Measurements from ENCODE around the gene MSI2. TPM values are rescaled to one million over a fixed set of nuclear protein-coding genes. Genes with fewer than 3 reads are reported as not detected.
A peak's percentile ranks its signal among the peaks of the same experiment; 100 is the strongest.

The MSI2 gene
- total and polyA plus RNA-seq, 9 of the 15 experiments (the other 6 are each of a cell fraction or from before 2014, with no cell fraction given): 4.6 to 61.8 (median 42.4) TPM

- TF ChIP-seq, protein P1, sequence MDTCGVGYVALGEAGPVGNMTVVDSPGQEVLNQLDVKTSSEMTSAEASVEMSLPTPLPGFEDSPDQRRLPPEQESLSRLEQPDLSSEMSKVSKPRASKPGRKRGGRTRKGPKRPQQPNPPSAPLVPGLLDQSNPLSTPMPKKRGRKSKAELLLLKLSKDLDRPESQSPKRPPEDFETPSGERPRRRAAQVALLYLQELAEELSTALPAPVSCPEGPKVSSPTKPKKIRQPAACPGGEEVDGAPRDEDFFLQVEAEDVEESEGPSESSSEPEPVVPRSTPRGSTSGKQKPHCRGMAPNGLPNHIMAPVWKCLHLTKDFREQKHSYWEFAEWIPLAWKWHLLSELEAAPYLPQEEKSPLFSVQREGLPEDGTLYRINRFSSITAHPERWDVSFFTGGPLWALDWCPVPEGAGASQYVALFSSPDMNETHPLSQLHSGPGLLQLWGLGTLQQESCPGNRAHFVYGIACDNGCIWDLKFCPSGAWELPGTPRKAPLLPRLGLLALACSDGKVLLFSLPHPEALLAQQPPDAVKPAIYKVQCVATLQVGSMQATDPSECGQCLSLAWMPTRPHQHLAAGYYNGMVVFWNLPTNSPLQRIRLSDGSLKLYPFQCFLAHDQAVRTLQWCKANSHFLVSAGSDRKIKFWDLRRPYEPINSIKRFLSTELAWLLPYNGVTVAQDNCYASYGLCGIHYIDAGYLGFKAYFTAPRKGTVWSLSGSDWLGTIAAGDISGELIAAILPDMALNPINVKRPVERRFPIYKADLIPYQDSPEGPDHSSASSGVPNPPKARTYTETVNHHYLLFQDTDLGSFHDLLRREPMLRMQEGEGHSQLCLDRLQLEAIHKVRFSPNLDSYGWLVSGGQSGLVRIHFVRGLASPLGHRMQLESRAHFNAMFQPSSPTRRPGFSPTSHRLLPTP (IDR thresholded peaks at IDR 0.05; ENCODE audit: borderline replicate concordance, extremely low read depth, insufficient read length): no peak
- TF ChIP-seq, protein P2, sequence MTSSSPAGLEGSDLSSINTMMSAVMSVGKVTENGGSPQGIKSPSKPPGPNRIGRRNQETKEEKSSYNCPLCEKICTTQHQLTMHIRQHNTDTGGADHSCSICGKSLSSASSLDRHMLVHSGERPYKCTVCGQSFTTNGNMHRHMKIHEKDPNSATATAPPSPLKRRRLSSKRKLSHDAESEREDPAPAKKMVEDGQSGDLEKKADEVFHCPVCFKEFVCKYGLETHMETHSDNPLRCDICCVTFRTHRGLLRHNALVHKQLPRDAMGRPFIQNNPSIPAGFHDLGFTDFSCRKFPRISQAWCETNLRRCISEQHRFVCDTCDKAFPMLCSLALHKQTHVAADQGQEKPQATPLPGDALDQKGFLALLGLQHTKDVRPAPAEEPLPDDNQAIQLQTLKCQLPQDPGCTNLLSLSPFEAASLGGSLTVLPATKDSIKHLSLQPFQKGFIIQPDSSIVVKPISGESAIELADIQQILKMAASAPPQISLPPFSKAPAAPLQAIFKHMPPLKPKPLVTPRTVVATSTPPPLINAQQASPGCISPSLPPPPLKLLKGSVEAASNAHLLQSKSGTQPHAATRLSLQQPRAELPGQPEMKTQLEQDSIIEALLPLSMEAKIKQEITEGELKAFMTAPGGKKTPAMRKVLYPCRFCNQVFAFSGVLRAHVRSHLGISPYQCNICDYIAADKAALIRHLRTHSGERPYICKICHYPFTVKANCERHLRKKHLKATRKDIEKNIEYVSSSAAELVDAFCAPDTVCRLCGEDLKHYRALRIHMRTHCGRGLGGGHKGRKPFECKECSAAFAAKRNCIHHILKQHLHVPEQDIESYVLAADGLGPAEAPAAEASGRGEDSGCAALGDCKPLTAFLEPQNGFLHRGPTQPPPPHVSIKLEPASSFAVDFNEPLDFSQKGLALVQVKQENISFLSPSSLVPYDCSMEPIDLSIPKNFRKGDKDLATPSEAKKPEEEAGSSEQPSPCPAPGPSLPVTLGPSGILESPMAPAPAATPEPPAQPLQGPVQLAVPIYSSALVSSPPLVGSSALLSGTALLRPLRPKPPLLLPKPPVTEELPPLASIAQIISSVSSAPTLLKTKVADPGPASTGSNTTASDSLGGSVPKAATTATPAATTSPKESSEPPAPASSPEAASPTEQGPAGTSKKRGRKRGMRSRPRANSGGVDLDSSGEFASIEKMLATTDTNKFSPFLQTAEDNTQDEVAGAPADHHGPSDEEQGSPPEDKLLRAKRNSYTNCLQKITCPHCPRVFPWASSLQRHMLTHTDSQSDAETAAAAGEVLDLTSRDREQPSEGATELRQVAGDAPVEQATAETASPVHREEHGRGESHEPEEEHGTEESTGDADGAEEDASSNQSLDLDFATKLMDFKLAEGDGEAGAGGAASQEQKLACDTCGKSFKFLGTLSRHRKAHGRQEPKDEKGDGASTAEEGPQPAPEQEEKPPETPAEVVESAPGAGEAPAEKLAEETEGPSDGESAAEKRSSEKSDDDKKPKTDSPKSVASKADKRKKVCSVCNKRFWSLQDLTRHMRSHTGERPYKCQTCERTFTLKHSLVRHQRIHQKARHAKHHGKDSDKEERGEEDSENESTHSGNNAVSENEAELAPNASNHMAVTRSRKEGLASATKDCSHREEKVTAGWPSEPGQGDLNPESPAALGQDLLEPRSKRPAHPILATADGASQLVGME (CRISPR knock-in tag; IDR thresholded peaks at IDR 0.05): no peak
- TF ChIP-seq, protein P3, sequence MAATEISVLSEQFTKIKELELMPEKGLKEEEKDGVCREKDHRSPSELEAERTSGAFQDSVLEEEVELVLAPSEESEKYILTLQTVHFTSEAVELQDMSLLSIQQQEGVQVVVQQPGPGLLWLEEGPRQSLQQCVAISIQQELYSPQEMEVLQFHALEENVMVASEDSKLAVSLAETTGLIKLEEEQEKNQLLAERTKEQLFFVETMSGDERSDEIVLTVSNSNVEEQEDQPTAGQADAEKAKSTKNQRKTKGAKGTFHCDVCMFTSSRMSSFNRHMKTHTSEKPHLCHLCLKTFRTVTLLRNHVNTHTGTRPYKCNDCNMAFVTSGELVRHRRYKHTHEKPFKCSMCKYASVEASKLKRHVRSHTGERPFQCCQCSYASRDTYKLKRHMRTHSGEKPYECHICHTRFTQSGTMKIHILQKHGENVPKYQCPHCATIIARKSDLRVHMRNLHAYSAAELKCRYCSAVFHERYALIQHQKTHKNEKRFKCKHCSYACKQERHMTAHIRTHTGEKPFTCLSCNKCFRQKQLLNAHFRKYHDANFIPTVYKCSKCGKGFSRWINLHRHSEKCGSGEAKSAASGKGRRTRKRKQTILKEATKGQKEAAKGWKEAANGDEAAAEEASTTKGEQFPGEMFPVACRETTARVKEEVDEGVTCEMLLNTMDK (IDR thresholded peaks at IDR 0.05; ENCODE audit: borderline replicate concordance, insufficient read depth, low read depth, low read length, poor library complexity, severe bottlenecking): no peak
- TF ChIP-seq MEF2A (IDR thresholded peaks at IDR 0.05; ENCODE audit: control insufficient read depth, low read depth, low read length) (no peak), TAL1 (IDR thresholded peaks at IDR 0.05) (peak; percentile 75), EZH2 (IDR thresholded peaks at IDR 0.05; ENCODE audit: borderline replicate concordance, low read depth, low read length) (no peak), NFXL1 (CRISPR knock-in tag; IDR thresholded peaks at IDR 0.05) (no peak), TGIF2 (CRISPR knock-in tag; IDR thresholded peaks at IDR 0.05) (no peak)
- TF ChIP-seq, protein P4, sequence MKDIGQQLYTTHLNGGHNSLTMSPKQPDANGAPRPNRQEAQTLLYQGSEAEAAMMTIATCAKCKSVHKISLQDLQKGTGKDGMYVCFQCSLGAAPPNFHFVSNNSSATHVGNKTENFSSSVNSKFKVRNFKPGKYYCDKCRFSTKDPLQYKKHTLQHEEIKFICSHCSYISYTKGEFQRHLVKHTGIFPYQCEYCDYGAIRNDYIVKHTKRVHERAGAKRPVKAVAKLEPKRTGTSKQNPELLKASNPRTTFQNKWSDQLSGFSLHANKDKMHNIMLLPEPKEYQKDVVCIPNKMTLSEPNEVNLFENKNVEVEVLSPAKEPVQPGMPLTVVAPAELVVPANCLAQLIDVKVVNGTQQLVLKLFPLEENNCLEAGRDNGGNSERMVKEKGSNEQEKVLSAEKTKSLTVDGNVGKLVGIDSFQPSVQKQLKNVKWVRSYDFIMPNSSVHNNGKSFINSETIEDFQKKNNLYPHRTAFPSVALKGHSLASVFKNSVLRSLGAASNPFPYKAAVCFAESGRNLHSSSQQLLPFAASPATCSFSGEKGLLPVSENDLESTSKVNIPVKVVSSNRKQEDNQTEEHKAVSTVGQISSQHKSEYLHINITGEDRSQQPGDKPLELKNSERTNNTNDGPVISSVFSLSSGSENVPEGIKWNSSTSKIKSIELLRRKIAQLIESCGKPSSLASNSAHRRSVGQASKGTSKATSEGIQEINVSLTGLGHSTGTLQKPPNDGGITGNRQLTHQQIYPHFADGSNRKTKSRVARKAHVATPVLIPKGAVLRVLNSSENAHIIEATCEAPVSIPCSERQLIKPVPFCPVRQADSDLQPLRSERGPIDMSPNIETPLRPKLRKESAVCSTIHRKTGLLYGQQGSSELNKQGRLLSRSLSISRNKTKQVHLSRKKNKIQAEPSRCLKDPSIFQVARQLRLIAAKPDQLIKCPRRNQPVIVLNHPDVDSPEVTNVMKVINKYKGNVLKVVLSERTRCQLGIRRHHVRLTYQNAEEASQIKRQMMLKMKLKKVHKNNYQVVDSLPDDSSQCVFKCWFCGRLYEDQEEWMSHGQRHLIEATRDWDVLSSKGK (CRISPR knock-in tag; IDR thresholded peaks at IDR 0.05): no peak
- TF ChIP-seq, protein P5, sequence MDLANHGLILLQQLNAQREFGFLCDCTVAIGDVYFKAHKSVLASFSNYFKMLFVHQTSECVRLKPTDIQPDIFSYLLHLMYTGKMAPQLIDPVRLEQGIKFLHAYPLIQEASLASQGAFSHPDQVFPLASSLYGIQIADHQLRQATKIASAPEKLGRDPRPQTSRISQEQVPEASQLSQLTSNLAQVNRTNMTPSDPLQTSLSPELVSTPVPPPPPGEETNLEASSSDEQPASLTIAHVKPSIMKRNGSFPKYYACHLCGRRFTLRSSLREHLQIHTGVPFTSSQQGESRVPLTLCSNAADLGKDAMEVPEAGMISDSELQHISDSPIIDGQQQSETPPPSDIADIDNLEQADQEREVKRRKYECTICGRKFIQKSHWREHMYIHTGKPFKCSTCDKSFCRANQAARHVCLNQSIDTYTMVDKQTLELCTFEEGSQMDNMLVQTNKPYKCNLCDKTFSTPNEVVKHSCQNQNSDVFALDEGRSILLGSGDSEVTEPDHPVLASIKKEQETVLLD (IDR thresholded peaks at IDR 0.05): no peak
These were observed 86.8 kb downstream of the MSI2 start (continued) for GRCh38 chr17:57342963-57343589.

All from K562 (cell line).